ENCODE data around the gene LDHAL6A.
"Not testable (repeated sequence)": the region's sequence is repeated elsewhere in the genome, so short reads cannot be mapped to it uniquely, and the experiment has no call there.

DNA sequence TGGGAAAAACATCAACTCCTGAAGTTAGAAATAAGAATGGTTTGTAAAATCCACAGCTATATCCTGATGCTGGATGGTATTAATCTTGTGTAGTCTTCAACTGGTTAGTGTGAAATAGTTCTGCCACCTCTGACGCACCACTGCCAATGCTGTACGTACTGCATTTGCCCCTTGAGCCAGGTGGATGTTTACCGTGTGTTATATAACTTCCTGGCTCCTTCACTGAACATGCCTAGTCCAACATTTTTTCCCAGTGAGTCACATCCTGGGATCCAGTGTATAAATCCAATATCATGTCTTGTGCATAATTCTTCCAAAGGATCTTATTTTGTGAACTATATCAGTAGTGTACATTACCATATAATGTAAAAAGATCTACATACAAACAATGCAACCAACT lies 48.3 kb upstream of the LDHAL6A start:
- TF ChIP-seq, protein P1, sequence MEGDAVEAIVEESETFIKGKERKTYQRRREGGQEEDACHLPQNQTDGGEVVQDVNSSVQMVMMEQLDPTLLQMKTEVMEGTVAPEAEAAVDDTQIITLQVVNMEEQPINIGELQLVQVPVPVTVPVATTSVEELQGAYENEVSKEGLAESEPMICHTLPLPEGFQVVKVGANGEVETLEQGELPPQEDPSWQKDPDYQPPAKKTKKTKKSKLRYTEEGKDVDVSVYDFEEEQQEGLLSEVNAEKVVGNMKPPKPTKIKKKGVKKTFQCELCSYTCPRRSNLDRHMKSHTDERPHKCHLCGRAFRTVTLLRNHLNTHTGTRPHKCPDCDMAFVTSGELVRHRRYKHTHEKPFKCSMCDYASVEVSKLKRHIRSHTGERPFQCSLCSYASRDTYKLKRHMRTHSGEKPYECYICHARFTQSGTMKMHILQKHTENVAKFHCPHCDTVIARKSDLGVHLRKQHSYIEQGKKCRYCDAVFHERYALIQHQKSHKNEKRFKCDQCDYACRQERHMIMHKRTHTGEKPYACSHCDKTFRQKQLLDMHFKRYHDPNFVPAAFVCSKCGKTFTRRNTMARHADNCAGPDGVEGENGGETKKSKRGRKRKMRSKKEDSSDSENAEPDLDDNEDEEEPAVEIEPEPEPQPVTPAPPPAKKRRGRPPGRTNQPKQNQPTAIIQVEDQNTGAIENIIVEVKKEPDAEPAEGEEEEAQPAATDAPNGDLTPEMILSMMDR (IDR thresholded peaks at IDR 0.05) = not testable (repeated sequence)
- not testable (repeated sequence) for TF ChIP-seq ZFX (IDR thresholded peaks at IDR 0.05; ENCODE audit: borderline replicate concordance)

All from 22Rv1 (cell line).